HUDEP-2 (cell line): ENCODE data around the gene GNA12.

Experiments
- DNase-seq, 76 experiments: peaks; one replicate each; lab custom pipeline; 2025; ENCODE audit not compliant: unreplicated experiment in 76 of 76; lab: John Stamatoyannopoulos, UW

GNA12 gene

GRCh38 chr7:2719007-2719406 lies 125.1 kb downstream of the GNA12 start:
- peak in 25 of 76 experiments; percentile 4 to 48 (median 18) for DNase-seq

- DNase-seq, result no peak
Observed at GRCh38 chr7:2718296-2718965, 125.7 kb downstream of the GNA12 start.

GRCh38 chr7:2717293-2718261 lies 126.5 kb downstream of the GNA12 start:
- DNase-seq, result no peak

- DNase-seq, result no peak
Observed at GRCh38 chr7:2716906-2717292, 127.2 kb downstream of the GNA12 start.

- no peak for DNase-seq
Observed at GRCh38 chr7:2716488-2716887, 127.6 kb downstream of the GNA12 start.

- no peak for DNase-seq
Observed at GRCh38 chr7:2715341-2716231, 128.5 kb downstream of the GNA12 start.

- DNase-seq, result no peak
Observed at GRCh38 chr7:2714636-2715035, 129.5 kb downstream of the GNA12 start.

- no peak for DNase-seq
Observed at GRCh38 chr7:2713978-2714377, 130.1 kb downstream of the GNA12 start.

GRCh38 chr7:2713370-2713769 lies 130.7 kb downstream of the GNA12 start:
- DNase-seq, result no peak

GRCh38 chr7:2711895-2712675 lies 132.0 kb downstream of the GNA12 start:
- DNase-seq, result no peak

GRCh38 chr7:2710901-2711551 lies 133.1 kb downstream of the GNA12 start:
- no peak for DNase-seq

GRCh38 chr7:2710286-2710655 lies 133.8 kb downstream of the GNA12 start:
- DNase-seq, result no peak

GRCh38 chr7:2709553-2710285 lies 134.4 kb downstream of the GNA12 start:
- peak in 60 of 76 experiments; percentile 4 to 71 (median 36) for DNase-seq

GRCh38 chr7:2708547-2709310 lies 135.4 kb downstream of the GNA12 start:
- DNase-seq, result no peak

- DNase-seq, result no peak
Observed at GRCh38 chr7:2708041-2708440, 136.1 kb downstream of the GNA12 start.

- DNase-seq, result no peak
Observed at GRCh38 chr7:2707481-2707880, 136.6 kb downstream of the GNA12 start.

- no peak for DNase-seq
Observed at GRCh38 chr7:2706685-2707126, 137.4 kb downstream of the GNA12 start.
